ENCODE data around the gene CERS4.
"Not testable (repeated sequence)": the region's sequence is repeated elsewhere in the genome, so short reads cannot be mapped to it uniquely, and the experiment has no call there.

GRCh38 chr19:8247129-8247890, 38.1 kb downstream of the CERS4 start:
- not testable (repeated sequence) for TF ChIP-seq CTCF (IDR thresholded peaks at IDR 0.05; ENCODE audit: insufficient read depth, low read length, poor library complexity, severe bottlenecking); EZH2phosphoT487 (conservative IDR thresholded peaks at IDR 0.05; ENCODE audit: low read length)

All from SU-DHL-6 (cell line).